ENCODE results near the gene EVC. TPM values are rescaled to one million over a fixed set of nuclear protein-coding genes. Genes with fewer than 3 reads are reported as not detected.

Gene EVC
- total and polyA plus RNA-seq, 4 donors = 2.9 to 40.8 (median 13.6) TPM

DNA sequence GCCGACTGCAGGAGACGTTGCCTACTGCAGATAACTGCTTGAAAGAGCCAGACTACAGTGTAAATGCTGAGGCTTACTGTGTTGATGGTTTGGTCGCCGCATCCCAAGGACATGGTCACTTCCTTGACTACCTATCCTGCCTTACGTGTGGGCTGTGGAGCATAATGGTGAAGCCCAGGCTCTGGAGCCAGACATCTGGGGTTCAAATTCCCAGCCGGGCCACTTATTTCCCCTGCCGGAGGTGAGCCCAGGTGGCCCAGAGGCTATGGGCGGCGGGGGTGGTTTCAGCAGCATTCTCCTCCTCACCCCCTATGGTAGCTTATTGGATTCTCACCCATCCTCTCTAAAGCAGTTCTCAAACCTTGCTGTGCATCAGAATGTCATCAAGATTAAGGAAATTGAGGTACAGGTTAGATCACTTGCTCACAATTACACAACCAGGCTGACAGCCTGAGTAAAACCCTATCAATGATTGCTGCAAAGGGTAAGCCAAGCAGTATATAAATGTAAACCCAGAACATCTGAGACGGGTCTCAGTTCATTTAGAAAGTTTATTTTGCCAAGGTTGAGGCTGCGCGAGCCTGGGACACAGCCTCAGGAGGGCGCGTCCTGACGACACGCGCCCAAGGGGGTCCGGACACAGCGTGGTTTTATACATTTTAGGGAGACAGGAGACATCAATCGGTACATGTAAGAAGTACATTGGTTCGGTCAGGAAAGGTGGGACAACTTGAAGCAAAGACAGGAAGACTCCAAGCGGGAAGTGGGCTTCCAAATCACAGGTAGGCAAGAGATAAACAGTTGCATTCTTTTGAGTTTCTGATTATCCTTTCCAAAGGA lies 48.5 kb downstream of the EVC start:
- no peak for ATAC-seq (ENCODE audit: insufficient read depth, low FRiP score)
- no peak for DNase-seq
- WGBS, 2 donors = 92% methylated on average over 22 of the region's 22 CpGs

DNA sequence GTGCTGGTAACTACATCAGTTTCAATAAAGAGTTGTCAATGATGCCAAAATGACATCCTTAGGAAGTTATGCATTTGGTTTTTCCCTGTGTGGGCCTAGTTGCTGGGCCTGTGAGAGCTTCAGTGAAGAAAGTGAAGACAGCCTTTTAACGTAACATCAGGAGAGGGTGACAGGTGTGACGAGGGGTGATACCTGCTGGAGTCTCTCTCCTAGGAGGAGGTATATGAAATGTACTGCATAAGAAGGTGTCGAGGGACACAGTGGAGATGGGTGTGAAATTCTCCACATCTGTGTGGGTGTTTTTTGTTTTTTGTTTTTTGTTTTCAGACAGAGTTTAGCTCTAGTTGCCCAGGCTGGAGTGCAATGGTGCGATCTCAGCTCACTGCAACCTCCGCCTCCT lies 49.2 kb downstream of the EVC start:
- H3K9me3 ChIP-seq (ENCODE audit: control insufficient read depth in 4 of 4, insufficient read depth in 3 of 4, low read length in 3 of 4) = peaks cover 0 to 5% (median 0%) of the 10 kb centered on the region in 4 donors

More for the DNA sequence above, 48.5 kb downstream of the EVC start:
- Histone ChIP-seq H3K9ac (ENCODE audit: insufficient read depth in 1 of 2, low read length in 2 of 2) (no peak overlapping the region), H3K27ac (ENCODE audit: low read depth in 1 of 2, low read length in 1 of 2) (no peak overlapping the region), H3K36me3 (ENCODE audit: control insufficient read depth in 4 of 4, insufficient read depth in 4 of 4, low read length in 4 of 4) (peaks cover 0 to 36% (median 14%) of the 10 kb centered on the region in 4 donors), H3K27me3 (ENCODE audit: control insufficient read depth in 3 of 3, insufficient read depth in 3 of 3, low read length in 2 of 3) (no peaks in the 10 kb centered on the region), H3K4me3 (no peak overlapping the region), H3K4me1 (ENCODE audit: control insufficient read depth in 5 of 5, insufficient read depth in 5 of 5, low read length in 5 of 5) (no peaks in the 10 kb centered on the region), H3K9me3 (ENCODE audit: control insufficient read depth in 4 of 4, insufficient read depth in 3 of 4, low read length in 3 of 4) (peaks cover 0 to 5% (median 0%) of the 10 kb centered on the region in 4 donors)
- TF ChIP-seq, protein P1, sequence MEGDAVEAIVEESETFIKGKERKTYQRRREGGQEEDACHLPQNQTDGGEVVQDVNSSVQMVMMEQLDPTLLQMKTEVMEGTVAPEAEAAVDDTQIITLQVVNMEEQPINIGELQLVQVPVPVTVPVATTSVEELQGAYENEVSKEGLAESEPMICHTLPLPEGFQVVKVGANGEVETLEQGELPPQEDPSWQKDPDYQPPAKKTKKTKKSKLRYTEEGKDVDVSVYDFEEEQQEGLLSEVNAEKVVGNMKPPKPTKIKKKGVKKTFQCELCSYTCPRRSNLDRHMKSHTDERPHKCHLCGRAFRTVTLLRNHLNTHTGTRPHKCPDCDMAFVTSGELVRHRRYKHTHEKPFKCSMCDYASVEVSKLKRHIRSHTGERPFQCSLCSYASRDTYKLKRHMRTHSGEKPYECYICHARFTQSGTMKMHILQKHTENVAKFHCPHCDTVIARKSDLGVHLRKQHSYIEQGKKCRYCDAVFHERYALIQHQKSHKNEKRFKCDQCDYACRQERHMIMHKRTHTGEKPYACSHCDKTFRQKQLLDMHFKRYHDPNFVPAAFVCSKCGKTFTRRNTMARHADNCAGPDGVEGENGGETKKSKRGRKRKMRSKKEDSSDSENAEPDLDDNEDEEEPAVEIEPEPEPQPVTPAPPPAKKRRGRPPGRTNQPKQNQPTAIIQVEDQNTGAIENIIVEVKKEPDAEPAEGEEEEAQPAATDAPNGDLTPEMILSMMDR (IDR thresholded peaks at IDR 0.05; ENCODE audit: control extremely low read depth, extremely low read depth) = no peak

DNA sequence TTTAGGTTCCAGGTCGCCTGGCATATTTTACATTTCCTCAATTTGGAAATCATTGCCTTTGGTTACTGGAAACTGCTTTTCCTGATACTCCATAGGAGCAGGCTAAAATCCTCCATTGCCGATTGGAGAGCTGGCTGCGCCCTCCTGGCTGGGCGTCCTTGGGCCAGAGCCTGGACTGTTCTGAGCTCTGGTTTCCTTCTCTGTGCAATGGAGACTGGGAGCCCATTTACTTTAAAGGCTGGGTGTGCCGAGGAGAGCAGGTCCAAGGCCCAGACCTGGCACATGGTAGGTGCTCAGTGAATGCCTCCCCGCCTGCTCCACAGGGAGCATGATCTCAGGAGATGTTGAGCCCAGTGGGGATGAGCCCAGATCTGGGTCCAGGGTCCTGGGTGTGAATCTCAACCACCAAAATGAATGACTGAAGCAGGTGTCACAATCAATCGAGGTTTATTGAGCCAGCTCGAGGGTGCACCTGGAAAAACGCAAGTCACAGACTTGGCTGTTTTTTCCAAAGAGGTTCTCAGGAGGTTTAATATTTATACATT lies 50.0 kb downstream of the EVC start:
- Histone ChIP-seq H3K27ac (ENCODE audit: low read depth in 1 of 2, low read length in 1 of 2) (no peak overlapping the region), H3K4me1 (ENCODE audit: control insufficient read depth in 5 of 5, insufficient read depth in 5 of 5, low read length in 5 of 5) (no peaks in the 10 kb centered on the region), H3K4me3 (no peak overlapping the region), H3K27me3 (ENCODE audit: control insufficient read depth in 3 of 3, insufficient read depth in 3 of 3, low read length in 2 of 3) (no peaks in the 10 kb centered on the region), H3K9ac (ENCODE audit: insufficient read depth in 1 of 2, low read length in 2 of 2) (no peak overlapping the region), H3K36me3 (ENCODE audit: control insufficient read depth in 4 of 4, insufficient read depth in 4 of 4, low read length in 4 of 4) (peaks cover 0 to 22% (median 10%) of the 10 kb centered on the region in 4 donors), H3K9me3 (ENCODE audit: control insufficient read depth in 4 of 4, insufficient read depth in 3 of 4, low read length in 3 of 4) (peaks cover 0 to 5% (median 0%) of the 10 kb centered on the region in 4 donors)
- DNase-seq = no peak
- TF ChIP-seq, protein P1 (IDR thresholded peaks at IDR 0.05; ENCODE audit: control extremely low read depth, extremely low read depth) = no peak
- no peak for ATAC-seq (ENCODE audit: insufficient read depth, low FRiP score)
- 91% methylated on average over 9 of the region's 9 CpGs for WGBS, 2 donors

More for the DNA sequence above, 49.2 kb downstream of the EVC start:
- DNase-seq = no peak
- Histone ChIP-seq H3K27ac (ENCODE audit: low read depth in 1 of 2, low read length in 1 of 2) (no peak overlapping the region), H3K36me3 (ENCODE audit: control insufficient read depth in 4 of 4, insufficient read depth in 4 of 4, low read length in 4 of 4) (peaks cover 0 to 28% (median 12%) of the 10 kb centered on the region in 4 donors), H3K4me3 (no peak overlapping the region), H3K9ac (ENCODE audit: insufficient read depth in 1 of 2, low read length in 2 of 2) (no peak overlapping the region), H3K27me3 (ENCODE audit: control insufficient read depth in 3 of 3, insufficient read depth in 3 of 3, low read length in 2 of 3) (no peaks in the 10 kb centered on the region), H3K4me1 (ENCODE audit: control insufficient read depth in 5 of 5, insufficient read depth in 5 of 5, low read length in 5 of 5) (no peaks in the 10 kb centered on the region)
- WGBS, 2 donors = 93 to 96% methylated on average over 5 of the region's 5 CpGs
- no peak for ATAC-seq (ENCODE audit: insufficient read depth, low FRiP score)
- TF ChIP-seq, protein P1 (IDR thresholded peaks at IDR 0.05; ENCODE audit: control extremely low read depth, extremely low read depth) = no peak

Data from lung (tissue), 12 donors.